Right lobe of liver (tissue), 6 donors: Measurements from ENCODE around the gene MMAB. TPM values are rescaled to one million over a fixed set of nuclear protein-coding genes. Genes with fewer than 3 reads are reported as not detected.

ENCODE experiments used
- ATAC-seq, 4 donors: fragments of 200-7000 bp; cut with Tn5 transposase; one replicate each; pipeline ENCODE4 v1.9.1; 2020; ENCODE audit warnings: mild to moderate bottlenecking in 4 of 4, moderate library complexity in 4 of 4
- DNase-seq, 3 donors: peaks; one replicate each; pipeline ENCODE4 v3.0.0-alpha.2; 2020
- H3K27ac ChIP-seq, 3 donors: fragments of 200-600 bp; one replicate each; pipeline ENCODE4 v1.8.0; 2022
- H3K27me3 ChIP-seq, 2 donors: fragments of 200-600 bp; one replicate each; pipeline ENCODE4 v1.8.0; 2022
- H3K36me3 ChIP-seq, 4 donors: fragments of 200-600 bp; sonication (generic) in 1 of 4; one replicate each; pipeline versions ENCODE4 v1.5.1 to v1.8.0; 2017 to 2022; ENCODE audit warnings: control low read depth in 1 of 4
- H3K4me1 ChIP-seq, 4 donors: fragments of 200-600 bp; sonication (generic) in 1 of 4; one replicate each; pipeline versions ENCODE4 v1.5.1 to v1.8.0; 2017 to 2022; ENCODE audit warnings: control low read depth in 1 of 4
- H3K4me3 ChIP-seq, 3 donors: fragments of 200-600 bp; one replicate each; pipeline ENCODE4 v1.8.0; 2022
- H3K9me3 ChIP-seq, 4 donors: fragments of 200-600 bp; sonication (generic) in 1 of 4; one replicate each; pipeline versions ENCODE4 v1.5.1 to v1.8.0; 2017 to 2022; ENCODE audit warnings: control low read depth in 1 of 4
- CTCF ChIP-seq, 4 donors: fragments of 200-600 bp in 3 of 4; fragments of 450-650 bp in 1 of 4; IDR thresholded peaks; one replicate each; pipeline versions ENCODE4 v1.5.1 to v1.8.0; 2016 to 2022; ENCODE audit warnings: antibody characterized with exemption in 4 of 4, mild to moderate bottlenecking in 2 of 4
- POLR2A ChIP-seq: fragments of 450-650 bp; IDR thresholded peaks from one replicate; pipeline ENCODE4 v1.6.1; 2017; ENCODE audit warnings: antibody characterized with exemption, mild to moderate bottlenecking
- WGBS: methylation state at CpG from one replicate; pipeline ENCODE4 v1.1.6; 2018; ENCODE audit warnings: low coverage, low lambda C conversion rate; ENCODE audit not compliant: insufficient coverage; ENCODE audit errors: missing lambda C conversion rate; 5-methylcytosine and 5-hydroxymethylcytosine counted together
- intact Hi-C, 2 donors: fragments of 100-400 bp; cut with DNase I; formaldehyde crosslinking; loops; one replicate each; pipeline versions ENCODE4 v1.11.2 to v1.14.1; 2022
- total RNA-seq, 6 experiments: library from RNA; depleted of rRNA in 2 of 6; stranded (reverse); fragments of >200 nt in 2 of 6; fragmentation: NEBNext Ultra II Directional in 3 of 6; extraction: Animal tissue kit (Norgen Biotek cat#: 25700) in 3 of 6; gene quantifications; one replicate each; pipeline versions ENCODE4 v1.1.0 to v1.2.4, GENCODE V29; 2016 to 2023
- donor health status: DM: no; HTN: yes; CAD: no.
- donor health status: DM: no; HTN: no; CAD: no.
- donor health status: DM: no; HTN: no; CAD: no.
- donor health status: DM: no; HTN: yes; CAD: no.
- donor health status: DM: no; HTN: yes; CAD: no.

The MMAB gene
- total RNA-seq, 6 experiments from 2014 or later: 42.6 to 99.8 (median 65.2) TPM

DNA sequence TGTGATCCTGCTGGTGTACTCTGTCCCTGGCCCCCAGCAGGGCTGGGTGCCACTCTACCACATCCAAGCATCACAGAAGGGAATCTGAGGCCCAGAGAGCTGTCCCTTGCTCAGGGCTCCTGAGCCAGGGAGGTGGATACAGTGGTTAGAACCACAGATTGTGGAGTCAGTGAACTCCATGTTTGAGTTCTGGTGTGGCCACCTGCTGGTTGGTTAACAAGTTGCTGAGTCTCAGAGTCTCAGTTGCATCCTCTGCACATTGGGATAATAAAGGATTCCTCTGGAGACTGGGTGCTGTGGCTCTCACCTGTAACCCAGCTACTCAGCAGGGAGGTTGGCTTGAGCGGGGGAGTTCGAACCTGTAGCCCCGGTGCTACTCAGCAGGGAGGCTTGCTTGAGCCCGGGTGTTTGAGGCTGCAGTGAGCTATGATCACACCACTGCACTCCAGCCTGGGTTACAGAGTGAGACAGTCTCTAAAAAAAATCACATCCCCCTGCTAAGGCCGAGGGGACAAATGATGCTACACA lies 39.7 kb upstream of the MMAB start:
- DNase-seq: no peak
- no peaks in the 10 kb centered on the region for H3K36me3 ChIP-seq
- no peaks in the 10 kb centered on the region for H3K27me3 ChIP-seq
- H3K27ac ChIP-seq: no peak overlapping the region
- no peak overlapping the region for H3K4me3 ChIP-seq
- peaks cover 0 to 14% (median 2%) of the 10 kb centered on the region in 4 donors for H3K4me1 ChIP-seq
- intact Hi-C loops: no loop called here
- ATAC-seq: peak in 1 of 4 donors; percentile 35
- WGBS: 50% methylated on average over 1 of the region's 5 CpGs
- no peaks in the 10 kb centered on the region for H3K9me3 ChIP-seq
- TF ChIP-seq POLR2A: no peak
- peak; percentile 17 to 30 (median 18) for TF ChIP-seq CTCF (IDR thresholded peaks at IDR 0.05)

- TF ChIP-seq POLR2A (no peak), CTCF (IDR thresholded peaks at IDR 0.05) (no peak)
- Histone ChIP-seq H3K9me3 (no peaks in the 10 kb centered on the region), H3K27ac (no peak overlapping the region), H3K4me3 (no peak overlapping the region), H3K36me3 (no peaks in the 10 kb centered on the region), H3K27me3 (no peaks in the 10 kb centered on the region), H3K4me1 (peaks cover 0 to 14% (median 2%) of the 10 kb centered on the region in 4 donors)
- intact Hi-C loops: no loop called here
- ATAC-seq: no peak
- 67% methylated on average over 2 of the region's 3 CpGs for WGBS
- DNase-seq: no peak
Measured at GRCh38 chr12:109612003-109612402, 38.7 kb upstream of the MMAB start.

- H3K27me3 ChIP-seq: no peaks in the 10 kb centered on the region
- ATAC-seq: no peak
- intact Hi-C loops: no loop called here
Measured at GRCh38 chr12:109611223-109611622, 37.9 kb upstream of the MMAB start.

DNA sequence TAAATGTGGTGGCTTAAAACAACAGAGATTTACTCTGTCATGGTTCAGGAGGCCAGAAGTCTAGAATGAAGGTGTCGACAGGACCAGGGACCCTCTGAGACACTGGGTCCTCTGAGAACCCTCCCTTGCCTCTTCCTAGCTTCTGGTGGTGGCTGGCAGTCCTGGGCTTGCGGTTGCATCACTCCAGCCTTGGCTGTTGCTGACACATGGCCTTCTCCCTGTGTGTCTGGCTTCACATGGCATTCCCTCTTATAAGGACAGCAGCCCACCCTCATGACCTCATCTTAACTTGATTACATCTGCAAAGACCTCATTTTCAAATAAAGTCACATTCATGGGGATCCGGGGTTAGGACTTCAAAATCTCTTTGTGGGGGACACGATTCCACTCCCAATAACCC lies 37.2 kb upstream of the MMAB start:
- Histone ChIP-seq H3K36me3 (no peaks in the 10 kb centered on the region), H3K9me3 (no peaks in the 10 kb centered on the region), H3K27ac (no peak overlapping the region), H3K4me3 (no peak overlapping the region), H3K27me3 (no peaks in the 10 kb centered on the region), H3K4me1 (peaks cover 0 to 6% (median 0%) of the 10 kb centered on the region in 4 donors)
- intact Hi-C loops: no loop called here
- TF ChIP-seq POLR2A (no peak), CTCF (IDR thresholded peaks at IDR 0.05) (no peak)
- no peak for ATAC-seq
- 85% methylated on average over 2 of the region's 4 CpGs for WGBS
- no peak for DNase-seq

More at GRCh38 chr12:109611223-109611622, 37.9 kb upstream of the MMAB start:
- no peak for DNase-seq
- H3K4me3 ChIP-seq: no peak overlapping the region
- no peaks in the 10 kb centered on the region for H3K36me3 ChIP-seq
- H3K27ac ChIP-seq: no peak overlapping the region
- WGBS: no CpG with 5 or more reads among the region's 10 CpGs
- H3K9me3 ChIP-seq: no peaks in the 10 kb centered on the region
- TF ChIP-seq CTCF (IDR thresholded peaks at IDR 0.05): no peak
- TF ChIP-seq POLR2A: no peak
- peaks cover 0 to 13% (median 2%) of the 10 kb centered on the region in 4 donors for H3K4me1 ChIP-seq

GRCh38 chr12:109609342-109609741 lies 36.0 kb upstream of the MMAB start:
- Histone ChIP-seq H3K4me1 (no peaks in the 10 kb centered on the region), H3K36me3 (no peaks in the 10 kb centered on the region), H3K27me3 (no peaks in the 10 kb centered on the region), H3K4me3 (no peak overlapping the region), H3K9me3 (no peaks in the 10 kb centered on the region), H3K27ac (no peak overlapping the region)
- no peak for DNase-seq
- intact Hi-C loops: no loop called here
- ATAC-seq: no peak
- TF ChIP-seq POLR2A (no peak), CTCF (IDR thresholded peaks at IDR 0.05) (no peak)
- WGBS: 27% methylated on average over 2 of the region's 2 CpGs
